Gastrocnemius medialis (tissue), 4 donors: Measurements from ENCODE around the gene RIPK4.

ENCODE experiments used
- POLR2A ChIP-seq, 2 donors: fragments of 450-650 bp; IDR thresholded peaks; one replicate each; pipeline ENCODE4 v1.6.1; 2017; ENCODE audit warnings: antibody characterized with exemption in 2 of 2, mild to moderate bottlenecking in 2 of 2, moderate library complexity in 2 of 2
- TF ChIP-seq, protein P1 (sequence below), 5 experiments: fragments of 450-650 bp in 3 of 5; fragments of 200-600 bp in 2 of 5; sonication (generic) in 2 of 5; IDR thresholded peaks in 4 of 5; conservative IDR thresholded peaks in 1 of 5; 1 replicate in 4 of 5; 2 replicates in 1 of 5; pipeline ENCODE4 v1.5.1; 2016 to 2019; ENCODE audit warnings: antibody characterized with exemption in 5 of 5, mild to moderate bottlenecking in 3 of 5, moderate library complexity in 3 of 5

DNA sequence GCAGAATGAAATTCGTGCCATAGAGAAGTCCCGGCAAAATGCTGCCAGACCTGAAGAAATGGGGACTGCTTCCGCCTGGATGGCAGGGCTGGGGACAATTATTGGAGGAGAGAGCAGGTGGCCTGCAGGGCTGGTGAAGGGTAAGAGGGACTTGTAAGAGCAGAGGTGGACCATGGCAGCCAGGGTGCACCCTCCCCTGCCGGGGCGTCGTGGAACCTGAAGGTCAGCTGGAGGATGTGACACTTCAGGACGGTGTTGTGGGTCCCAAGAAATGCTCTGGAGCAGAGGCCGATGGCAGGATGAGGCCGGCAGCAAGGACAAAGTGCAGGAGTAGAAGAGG lies 40.3 kb downstream of the RIPK4 start:
- TF ChIP-seq, protein P1, sequence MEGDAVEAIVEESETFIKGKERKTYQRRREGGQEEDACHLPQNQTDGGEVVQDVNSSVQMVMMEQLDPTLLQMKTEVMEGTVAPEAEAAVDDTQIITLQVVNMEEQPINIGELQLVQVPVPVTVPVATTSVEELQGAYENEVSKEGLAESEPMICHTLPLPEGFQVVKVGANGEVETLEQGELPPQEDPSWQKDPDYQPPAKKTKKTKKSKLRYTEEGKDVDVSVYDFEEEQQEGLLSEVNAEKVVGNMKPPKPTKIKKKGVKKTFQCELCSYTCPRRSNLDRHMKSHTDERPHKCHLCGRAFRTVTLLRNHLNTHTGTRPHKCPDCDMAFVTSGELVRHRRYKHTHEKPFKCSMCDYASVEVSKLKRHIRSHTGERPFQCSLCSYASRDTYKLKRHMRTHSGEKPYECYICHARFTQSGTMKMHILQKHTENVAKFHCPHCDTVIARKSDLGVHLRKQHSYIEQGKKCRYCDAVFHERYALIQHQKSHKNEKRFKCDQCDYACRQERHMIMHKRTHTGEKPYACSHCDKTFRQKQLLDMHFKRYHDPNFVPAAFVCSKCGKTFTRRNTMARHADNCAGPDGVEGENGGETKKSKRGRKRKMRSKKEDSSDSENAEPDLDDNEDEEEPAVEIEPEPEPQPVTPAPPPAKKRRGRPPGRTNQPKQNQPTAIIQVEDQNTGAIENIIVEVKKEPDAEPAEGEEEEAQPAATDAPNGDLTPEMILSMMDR (IDR thresholded peaks at IDR 0.05 in 4 of 5, conservative IDR thresholded peaks at IDR 0.05 in 1 of 5) = no peak
- no peak for TF ChIP-seq POLR2A (IDR thresholded peaks at IDR 0.05)
